GM18502 (cell line): Measurements from ENCODE around the gene SEL1L.
"Not testable (repeated sequence)": the region's sequence is repeated elsewhere in the genome, so short reads cannot be mapped to it uniquely, and the experiment has no call there.

Source experiments
- ATAC-seq: cut with Tn5 transposase; IDR thresholded peaks from one replicate; pipeline ENCODE4 v1.9.1; 2021; ENCODE audit warnings: mild to moderate bottlenecking; ENCODE audit not compliant: unreplicated experiment, poor library complexity

SEL1L gene

GRCh38 chr14:81533536-81534343, at the start of gene SEL1L:
Gene SEL1L (minus strand): TSS chr14:81533853. CDS start chr14:81533744, 109 bp downstream.
- ATAC-seq, result peak; percentile 95

- ATAC-seq, result no peak
Observed at GRCh38 chr14:81582420-81582819, 48.8 kb upstream of the SEL1L start.

GRCh38 chr14:81579115-81579514, 45.5 kb upstream of the SEL1L start:
- ATAC-seq, result no peak

- ATAC-seq, result no peak
Observed at GRCh38 chr14:81571437-81571836, 37.8 kb upstream of the SEL1L start.

- no peak for ATAC-seq
Observed at GRCh38 chr14:81567302-81567701, 33.6 kb upstream of the SEL1L start.

- ATAC-seq, result peak; percentile 88
Observed at GRCh38 chr14:81565441-81566290, 32.0 kb upstream of the SEL1L start.

GRCh38 chr14:81562818-81563217, 29.2 kb upstream of the SEL1L start:
- no peak for ATAC-seq

GRCh38 chr14:81561084-81561775, 27.6 kb upstream of the SEL1L start:
- no peak for ATAC-seq

GRCh38 chr14:81559385-81559784, 25.7 kb upstream of the SEL1L start:
- no peak for ATAC-seq

GRCh38 chr14:81557146-81557545, 23.5 kb upstream of the SEL1L start:
- no peak for ATAC-seq

- no peak for ATAC-seq
Observed at GRCh38 chr14:81555684-81556083, 22.0 kb upstream of the SEL1L start.

GRCh38 chr14:81555051-81555450, 21.4 kb upstream of the SEL1L start:
- ATAC-seq, result no peak

- ATAC-seq, result no peak
Observed at GRCh38 chr14:81551471-81551870, 17.8 kb upstream of the SEL1L start.

- peak; percentile 90 for ATAC-seq
Observed at GRCh38 chr14:81550001-81550637, 16.5 kb upstream of the SEL1L start.

GRCh38 chr14:81541206-81541605, 7.6 kb upstream of the SEL1L start:
- ATAC-seq, result not testable (repeated sequence)

GRCh38 chr14:81537193-81537592, 3.5 kb upstream of the SEL1L start:
- no peak for ATAC-seq

GRCh38 chr14:81536241-81536771, 2.7 kb upstream of the SEL1L start:
- ATAC-seq, result no peak

GRCh38 chr14:81535396-81536164, 1.9 kb upstream of the SEL1L start:
- peak; percentile 21 for ATAC-seq

GRCh38 chr14:81534510-81535074, 939 bp upstream of the SEL1L start:
- ATAC-seq, result no peak
